Right hindlimb (tissue), 1 donor: ENCODE results near the gene STPG3.
"Not testable (repeated sequence)": the region's sequence is repeated elsewhere in the genome, so short reads cannot be mapped to it uniquely, and the experiment has no call there.

Source experiments
- DNase-seq: peaks from one replicate; pipeline ENCODE4 v3.0.0-alpha.2; 2018

Gene STPG3

GRCh38 chr9:137234055-137234697 is 16.9 kb upstream of the STPG3 start:
- no peak for DNase-seq

- no peak for DNase-seq
Measured at GRCh38 chr9:137234758-137235423, 16.2 kb upstream of the STPG3 start.

GRCh38 chr9:137235424-137236237 is 15.5 kb upstream of the STPG3 start:
- DNase-seq = no peak

DNA sequence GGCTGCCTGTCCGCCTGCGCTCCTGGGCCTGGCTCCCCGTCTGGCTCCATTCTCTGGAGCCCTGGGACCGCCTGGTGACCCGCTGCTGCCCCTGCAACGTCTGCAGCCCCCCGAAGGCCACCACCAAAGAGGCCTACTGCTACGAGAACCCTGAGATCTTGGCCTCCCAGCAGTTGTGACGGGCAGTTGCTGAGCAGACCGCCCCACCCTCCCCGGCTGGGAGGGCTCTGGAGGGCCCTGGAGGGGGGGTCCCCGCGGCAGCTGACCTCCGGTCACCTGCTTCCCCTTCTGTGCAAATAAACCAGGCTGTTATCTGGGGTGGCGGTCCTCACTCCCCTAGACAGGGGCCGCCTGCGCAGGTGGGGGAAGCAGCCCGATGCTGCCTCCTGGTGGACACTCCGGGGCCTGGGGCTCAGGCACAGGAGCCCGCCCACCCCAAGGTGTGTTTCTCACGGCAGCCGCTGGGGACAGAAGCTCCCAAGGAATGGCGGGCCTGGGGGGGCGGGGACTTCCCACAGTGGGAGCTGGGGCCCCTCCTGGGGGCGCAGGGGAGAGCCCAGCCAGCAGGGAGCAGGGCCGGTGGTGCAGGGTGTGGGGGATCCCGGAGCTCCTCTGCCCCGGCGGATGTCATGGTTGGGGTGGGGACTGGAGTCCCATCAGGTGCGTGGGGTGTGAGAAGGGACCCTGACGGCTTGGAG is 14.7 kb upstream of the STPG3 start:
- peak; percentile 85 for DNase-seq

GRCh38 chr9:137236936-137237421 is 14.1 kb upstream of the STPG3 start:
- DNase-seq = no peak

- peak; percentile 63 for DNase-seq
Measured at GRCh38 chr9:137237759-137238726, 13.0 kb upstream of the STPG3 start.

DNA sequence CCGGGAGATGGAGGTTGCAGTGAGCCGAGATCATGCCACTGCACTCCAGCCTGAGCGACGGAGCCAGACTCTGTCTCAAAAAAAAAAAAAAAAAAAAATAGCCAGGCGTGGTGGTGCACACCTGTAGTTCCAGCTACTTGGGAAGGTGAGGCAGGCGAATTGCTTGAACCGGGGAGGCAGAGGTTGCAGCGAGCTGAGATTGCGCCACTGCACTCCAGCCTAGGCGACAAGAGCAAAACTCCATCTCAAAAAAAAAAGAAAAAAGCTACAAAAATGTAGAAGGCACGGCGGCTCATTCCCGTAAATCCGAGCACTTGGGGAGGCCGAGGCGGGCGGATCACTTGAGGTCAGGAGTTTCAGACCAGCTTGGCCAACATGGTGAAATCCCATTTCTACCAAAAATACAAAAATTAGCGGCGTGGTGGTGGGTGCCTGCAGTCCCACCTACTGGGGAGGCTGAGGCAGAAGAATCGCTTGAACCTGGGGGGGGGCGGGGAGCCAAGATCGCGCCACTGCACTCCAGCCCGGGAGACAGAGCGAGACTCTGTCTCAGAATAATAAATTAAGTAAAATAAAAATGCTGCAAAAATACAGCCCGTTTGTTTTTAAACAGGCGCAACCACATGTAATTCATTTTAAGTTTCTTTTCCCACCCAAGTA is 11.4 kb upstream of the STPG3 start:
- DNase-seq = not testable (repeated sequence)

- DNase-seq = peak; percentile 85
Measured at GRCh38 chr9:137240318-137240840, 10.7 kb upstream of the STPG3 start.

DNA sequence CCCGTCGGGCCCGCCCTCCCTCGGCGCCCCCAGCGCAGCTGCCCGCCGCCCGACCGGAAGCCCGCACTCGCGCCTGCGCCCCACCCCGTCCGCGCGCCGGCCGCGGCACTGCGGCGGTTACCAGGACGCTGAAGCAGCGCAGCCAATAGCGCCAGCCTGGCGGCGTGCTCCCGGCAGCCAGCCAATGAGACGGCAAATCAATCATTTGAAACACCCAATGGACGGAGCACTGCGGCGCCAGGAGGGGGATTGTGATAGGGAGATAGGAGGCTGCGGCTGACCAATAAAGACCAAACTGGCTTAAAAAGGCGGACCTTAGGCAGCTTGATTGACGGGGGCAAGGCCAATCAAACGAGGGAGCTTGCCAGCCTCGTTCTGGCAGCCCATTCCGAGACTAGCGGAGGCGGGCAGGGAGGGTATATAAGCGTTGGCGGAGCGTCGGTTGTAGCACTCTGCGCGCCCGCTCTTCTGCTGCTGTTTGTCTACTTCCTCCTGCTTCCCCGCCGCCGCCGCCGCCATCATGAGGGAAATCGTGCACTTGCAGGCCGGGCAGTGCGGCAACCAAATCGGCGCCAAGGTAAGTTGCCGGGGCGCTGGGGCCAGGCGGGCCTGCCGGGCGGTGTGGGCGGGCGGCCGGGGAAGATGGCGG is 10.1 kb upstream of the STPG3 start, which contains the start of gene TUBB4B:
TUBB4B (plus strand) TSS at position 447 of the 649 bp plus-strand sequence; CDS start at position 521, 74 bp downstream.
- peak; percentile 100 for DNase-seq

DNA sequence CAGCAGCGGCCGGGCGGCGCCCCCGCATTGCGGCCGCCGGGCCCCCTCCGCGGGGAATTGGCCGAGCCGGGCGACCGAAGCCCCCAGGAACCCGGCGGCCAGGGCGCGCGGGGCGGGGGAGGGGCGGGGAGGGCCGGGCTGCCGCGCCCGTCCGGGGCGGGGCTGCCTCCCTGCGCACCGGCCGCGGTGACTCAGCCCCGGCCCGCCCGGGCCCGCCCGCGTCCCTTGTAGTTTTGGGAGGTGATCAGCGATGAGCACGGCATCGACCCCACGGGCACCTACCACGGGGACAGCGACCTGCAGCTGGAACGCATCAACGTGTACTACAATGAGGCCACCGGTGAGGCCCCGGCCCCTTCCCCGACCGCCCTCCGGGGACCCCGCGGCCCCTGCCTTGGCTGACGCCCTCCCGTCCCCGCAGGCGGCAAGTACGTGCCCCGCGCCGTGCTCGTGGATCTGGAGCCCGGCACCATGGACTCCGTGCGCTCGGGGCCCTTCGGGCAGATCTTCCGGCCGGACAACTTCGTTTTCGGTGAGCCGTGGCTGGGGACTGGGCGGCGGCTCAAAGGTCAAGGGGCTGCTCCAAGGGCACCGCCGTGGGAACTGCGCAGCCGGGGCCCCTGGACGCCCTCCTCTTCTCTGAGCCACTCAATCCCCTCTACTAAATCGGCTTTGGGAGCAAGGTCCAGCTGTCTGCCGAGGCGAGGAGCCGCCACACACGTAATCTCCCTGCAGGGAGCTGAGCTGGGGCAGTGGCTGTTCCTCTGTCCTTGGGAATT is 9.4 kb upstream of the STPG3 start:
- no peak for DNase-seq

DNA sequence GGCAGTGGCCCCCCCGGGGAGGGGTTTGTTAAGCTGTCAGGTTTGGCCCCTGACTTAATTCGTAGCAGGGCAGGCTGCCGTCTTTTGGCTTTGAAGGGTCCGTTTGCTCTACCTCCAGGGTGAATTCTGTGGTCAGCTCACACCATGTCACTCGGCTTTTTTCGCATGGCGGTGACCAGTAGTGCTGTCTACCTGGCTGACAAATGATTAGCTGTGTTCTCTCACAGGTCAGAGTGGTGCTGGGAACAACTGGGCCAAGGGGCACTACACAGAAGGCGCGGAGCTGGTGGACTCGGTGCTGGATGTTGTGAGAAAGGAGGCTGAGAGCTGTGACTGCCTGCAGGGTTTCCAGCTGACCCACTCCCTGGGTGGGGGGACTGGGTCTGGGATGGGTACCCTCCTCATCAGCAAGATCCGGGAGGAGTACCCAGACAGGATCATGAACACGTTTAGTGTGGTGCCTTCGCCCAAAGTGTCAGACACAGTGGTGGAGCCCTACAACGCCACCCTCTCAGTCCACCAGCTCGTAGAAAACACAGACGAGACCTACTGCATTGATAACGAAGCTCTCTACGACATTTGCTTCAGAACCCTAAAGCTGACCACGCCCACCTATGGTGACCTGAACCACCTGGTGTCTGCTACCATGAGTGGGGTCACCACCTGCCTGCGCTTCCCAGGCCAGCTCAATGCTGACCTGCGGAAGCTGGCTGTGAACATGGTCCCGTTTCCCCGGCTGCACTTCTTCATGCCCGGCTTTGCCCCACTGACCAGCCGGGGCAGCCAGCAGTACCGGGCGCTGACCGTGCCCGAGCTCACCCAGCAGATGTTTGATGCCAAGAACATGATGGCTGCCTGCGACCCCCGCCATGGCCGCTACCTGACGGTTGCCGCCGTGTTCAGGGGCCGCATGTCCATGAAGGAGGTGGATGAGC is 8.6 kb upstream of the STPG3 start:
- DNase-seq = no peak

DNA sequence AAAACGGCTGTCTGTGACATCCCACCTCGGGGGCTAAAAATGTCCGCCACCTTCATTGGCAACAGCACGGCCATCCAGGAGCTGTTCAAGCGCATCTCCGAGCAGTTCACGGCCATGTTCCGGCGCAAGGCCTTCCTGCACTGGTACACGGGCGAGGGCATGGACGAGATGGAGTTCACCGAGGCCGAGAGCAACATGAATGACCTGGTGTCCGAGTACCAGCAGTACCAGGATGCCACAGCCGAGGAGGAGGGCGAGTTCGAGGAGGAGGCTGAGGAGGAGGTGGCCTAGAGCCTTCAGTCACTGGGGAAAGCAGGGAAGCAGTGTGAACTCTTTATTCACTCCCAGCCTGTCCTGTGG is 7.8 kb upstream of the STPG3 start:
- DNase-seq = not testable (repeated sequence)

DNA sequence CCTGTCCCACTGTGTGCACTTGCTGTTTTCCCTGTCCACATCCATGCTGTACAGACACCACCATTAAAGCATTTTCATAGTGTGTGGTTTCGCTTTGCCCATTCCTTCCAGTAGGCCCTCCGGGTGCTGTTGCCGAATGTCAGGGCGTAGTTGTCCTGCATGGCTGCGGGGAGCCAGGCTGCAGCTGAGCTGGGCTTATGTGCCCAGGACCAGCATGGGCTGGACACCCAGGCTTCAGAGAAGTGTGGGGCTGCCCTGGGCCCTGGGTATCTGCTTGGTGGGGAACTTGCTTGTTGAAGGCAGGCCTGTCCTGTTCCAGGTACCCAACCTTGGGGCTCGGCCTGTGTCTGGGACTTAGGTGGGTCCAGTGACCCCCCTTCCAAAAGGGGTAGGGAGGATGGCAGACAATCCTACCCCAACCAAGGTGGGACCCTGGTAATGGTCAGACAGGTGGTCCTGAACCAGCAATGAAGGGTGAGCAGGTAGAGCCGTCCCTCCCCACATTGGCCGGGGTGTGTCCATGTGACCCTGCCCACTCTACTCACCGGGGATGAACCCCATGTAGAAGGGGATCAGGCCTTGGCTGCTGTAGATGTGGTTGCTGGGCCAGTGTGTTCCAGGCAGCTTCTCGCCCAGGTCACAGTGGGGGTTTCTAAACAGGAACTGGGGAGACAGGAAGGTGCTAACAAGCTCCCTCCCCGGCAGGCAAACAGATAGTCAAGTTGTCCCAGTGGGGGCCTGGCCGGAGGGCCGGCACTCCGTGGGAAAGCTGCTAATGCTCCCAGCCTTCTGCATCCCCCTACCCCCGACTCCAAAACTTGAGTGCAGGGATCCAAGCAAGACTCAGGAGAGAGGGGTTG is 7.2 kb upstream of the STPG3 start:
- no peak for DNase-seq

- no peak for DNase-seq
Measured at GRCh38 chr9:137244486-137245449, 6.3 kb upstream of the STPG3 start.

GRCh38 chr9:137245450-137246421 is 5.3 kb upstream of the STPG3 start:
- no peak for DNase-seq
